ENCODE results near the gene POFUT2.

DNA sequence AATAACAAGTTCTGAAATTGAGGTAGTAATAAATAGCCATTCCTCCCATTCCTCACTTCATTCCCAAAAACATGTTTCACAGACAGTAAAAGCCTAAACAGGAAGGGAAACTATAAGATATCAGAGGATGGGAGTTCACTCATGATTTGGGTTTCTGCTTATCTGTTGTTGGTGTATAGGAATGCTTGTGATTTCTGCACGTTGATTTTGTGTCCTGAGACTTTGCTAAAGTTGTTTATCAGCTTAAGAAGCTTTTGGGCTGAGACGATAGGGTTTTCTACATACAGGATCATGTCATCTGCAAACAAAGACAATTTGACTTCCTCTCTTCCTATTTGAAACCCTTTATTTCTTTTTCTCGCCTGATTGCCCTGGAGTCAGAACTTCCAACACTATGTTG is 26.0 kb upstream of the POFUT2 start:
- TF ChIP-seq YY1 (IDR thresholded peaks at IDR 0.05; ENCODE audit: insufficient read depth, insufficient read length) (no peak), SUZ12 (IDR thresholded peaks at IDR 0.05; ENCODE audit: extremely low read depth, insufficient read depth, insufficient read length) (no peak)
